ENCODE data around the gene TNFRSF18. TPM values are rescaled to one million over a fixed set of nuclear protein-coding genes. Genes with fewer than 3 reads are reported as not detected.

TNFRSF18 gene
- total RNA-seq, 3 donors from 2014 or later (not counting 1 experiment from before 2014, with no cell fraction given) = 40.3 to 81.9 (median 54.7) TPM

- H3K9me3 ChIP-seq (ENCODE audit: control insufficient read depth, insufficient read depth, low read length) = no peaks in the 10 kb centered on the region
- peaks cover 28 to 38% of the 10 kb centered on the region in 2 donors for H3K4me1 Mint-ChIP-seq
- intact Hi-C loops (cut with micrococcal nuclease) = loop anchor here (2.0 kb wide), 1 partner anchor 15 kb away; the partner anchor contains the start of gene TNFRSF4
These were observed 23.4 kb upstream of the TNFRSF18 start for GRCh38 chr1:1229770-1230169.

GRCh38 chr1:1228596-1229321 is 22.4 kb upstream of the TNFRSF18 start:
- no peak for ATAC-seq

More at GRCh38 chr1:1229770-1230169, 23.4 kb upstream of the TNFRSF18 start:
- H3K27ac Mint-ChIP-seq = peak overlapping the region; percentile 25 to 88
- H3K27me3 Mint-ChIP-seq (ENCODE audit: low read depth in 2 of 2) = no peaks in the 10 kb centered on the region
- Histone ChIP-seq H3K27me3 (ENCODE audit: control insufficient read depth, insufficient read depth, low read length) (no peaks in the 10 kb centered on the region), H3K4me3 (ENCODE audit: low read length) (no peak overlapping the region), H3K36me3 (ENCODE audit: control insufficient read depth, insufficient read depth, low read length) (peaks cover 44% of the 10 kb centered on the region), H3K4me1 (ENCODE audit: control insufficient read depth, insufficient read depth, low read length) (peaks cover 50% of the 10 kb centered on the region), H3K27ac (ENCODE audit: low read length) (no peak overlapping the region)
- TF ChIP-seq CTCF (IDR thresholded peaks at IDR 0.05) = no peak
- no peaks in the 10 kb centered on the region for H3K9me3 Mint-ChIP-seq
- 90% methylated on average over 19 of the region's 19 CpGs for WGBS (ENCODE audit: insufficient coverage)
- H3K4me3 Mint-ChIP-seq = peak overlapping the region; percentile 68
- DNase-seq (no peak), ATAC-seq (no peak)
- no peaks in the 10 kb centered on the region for H3K36me3 Mint-ChIP-seq

GRCh38 chr1:1228187-1228586 is 21.8 kb upstream of the TNFRSF18 start:
- peaks cover 53% of the 10 kb centered on the region for H3K36me3 ChIP-seq (ENCODE audit: control insufficient read depth, insufficient read depth, low read length)
- H3K4me3 ChIP-seq (ENCODE audit: low read length) = no peak overlapping the region
- WGBS (ENCODE audit: insufficient coverage) = 95% methylated on average over 30 of the region's 30 CpGs
- no peak for TF ChIP-seq CTCF (IDR thresholded peaks at IDR 0.05)
- H3K27me3 ChIP-seq (ENCODE audit: control insufficient read depth, insufficient read depth, low read length) = no peaks in the 10 kb centered on the region
- H3K4me1 Mint-ChIP-seq = peaks cover 21 to 35% of the 10 kb centered on the region in 2 donors
- no peaks in the 10 kb centered on the region for H3K9me3 ChIP-seq (ENCODE audit: control insufficient read depth, insufficient read depth, low read length)
- intact Hi-C loops (cut with micrococcal nuclease) = no loop called here
- H3K27ac ChIP-seq (ENCODE audit: low read length) = no peak overlapping the region
- ATAC-seq (no peak), DNase-seq (no peak)
- no peak overlapping the region for H3K4me3 Mint-ChIP-seq
- peaks cover 47% of the 10 kb centered on the region for H3K4me1 ChIP-seq (ENCODE audit: control insufficient read depth, insufficient read depth, low read length)
- no peaks in the 10 kb centered on the region for H3K9me3 Mint-ChIP-seq
- no peaks in the 10 kb centered on the region for H3K27me3 Mint-ChIP-seq (ENCODE audit: low read depth in 2 of 2)
- H3K36me3 Mint-ChIP-seq = no peaks in the 10 kb centered on the region
- H3K27ac Mint-ChIP-seq = no peak overlapping the region

More at GRCh38 chr1:1228596-1229321, 22.4 kb upstream of the TNFRSF18 start:
- Mint-ChIP-seq H3K27ac (no peak overlapping the region), H3K4me1 (peaks cover 23 to 35% of the 10 kb centered on the region in 2 donors), H3K27me3 (ENCODE audit: low read depth in 2 of 2) (no peaks in the 10 kb centered on the region), H3K4me3 (no peak overlapping the region), H3K36me3 (no peaks in the 10 kb centered on the region), H3K9me3 (no peaks in the 10 kb centered on the region)
- no peaks in the 10 kb centered on the region for H3K27me3 ChIP-seq (ENCODE audit: control insufficient read depth, insufficient read depth, low read length)
- peaks cover 49% of the 10 kb centered on the region for H3K36me3 ChIP-seq (ENCODE audit: control insufficient read depth, insufficient read depth, low read length)
- WGBS (ENCODE audit: insufficient coverage) = 80% methylated on average over 28 of the region's 28 CpGs
- intact Hi-C loops (cut with micrococcal nuclease) = no loop called here
- H3K27ac ChIP-seq (ENCODE audit: low read length) = no peak overlapping the region
- no peak for DNase-seq
- no peak overlapping the region for H3K4me3 ChIP-seq (ENCODE audit: low read length)
- H3K4me1 ChIP-seq (ENCODE audit: control insufficient read depth, insufficient read depth, low read length) = peaks cover 48% of the 10 kb centered on the region
- no peak for TF ChIP-seq CTCF (IDR thresholded peaks at IDR 0.05)
- no peaks in the 10 kb centered on the region for H3K9me3 ChIP-seq (ENCODE audit: control insufficient read depth, insufficient read depth, low read length)
